WI38 (cell line): ENCODE data around the gene MS4A18.

ENCODE experiments used
- H3K4me3 ChIP-seq: 2 replicates; pipeline ENCODE4 v1.5.1; 2011; ENCODE audit warnings: low read depth, mild to moderate bottlenecking, control low read depth, low read length
- CTCF ChIP-seq: IDR thresholded peaks from 2 replicates; pipeline ENCODE4 v1.5.1; 2012; ENCODE audit warnings: low read depth, mild to moderate bottlenecking, control low read depth, low read length

The MS4A18 gene

GRCh38 chr11:60767388-60767811 lies 42.9 kb downstream of the MS4A18 start:
- no peak overlapping the region for H3K4me3 ChIP-seq
- TF ChIP-seq CTCF, result peak; percentile 45

- TF ChIP-seq CTCF, result no peak
- no peak overlapping the region for H3K4me3 ChIP-seq
Observed at GRCh38 chr11:60768202-60768601, 43.7 kb downstream of the MS4A18 start.

- no peak for TF ChIP-seq CTCF
- no peak overlapping the region for H3K4me3 ChIP-seq
Observed at GRCh38 chr11:60769273-60769672, 44.8 kb downstream of the MS4A18 start.

GRCh38 chr11:60769811-60770210 lies 45.3 kb downstream of the MS4A18 start:
- no peak overlapping the region for H3K4me3 ChIP-seq
- no peak for TF ChIP-seq CTCF

GRCh38 chr11:60771146-60771545 lies 46.6 kb downstream of the MS4A18 start:
- no peak overlapping the region for H3K4me3 ChIP-seq

GRCh38 chr11:60771879-60772525 lies 47.5 kb downstream of the MS4A18 start:
- H3K4me3 ChIP-seq, result no peak overlapping the region

More at GRCh38 chr11:60771146-60771545, 46.6 kb downstream of the MS4A18 start:
- TF ChIP-seq CTCF, result no peak

More at GRCh38 chr11:60771879-60772525, 47.5 kb downstream of the MS4A18 start:
- TF ChIP-seq CTCF, result no peak
